H9 (cell line): ENCODE results near the gene CEMIP. TPM values are rescaled to one million over a fixed set of nuclear protein-coding genes. Genes with fewer than 3 reads are reported as not detected.

Experiments
- DNase-seq: peaks from one replicate; pipeline ENCODE4 v3.0.0-alpha.2; 2017
- H2AFZ ChIP-seq: one replicate; pipeline ENCODE4 v1.6.1; 2013; ENCODE audit warnings: mild to moderate bottlenecking, low read length, control low read depth, moderate library complexity
- H2AK5ac ChIP-seq: 2 replicates; pipeline ENCODE4 v1.6.1; 2013; ENCODE audit warnings: low read length, control low read depth, mixed read lengths; ENCODE audit not compliant: insufficient read length
- H2BK120ac ChIP-seq: one replicate; pipeline ENCODE4 v1.6.1; 2013; ENCODE audit warnings: low read depth, mild to moderate bottlenecking, low read length, control low read depth, inconsistent platforms; ENCODE audit not compliant: poor library complexity, severe bottlenecking
- H2BK12ac ChIP-seq: 2 replicates; pipeline ENCODE4 v1.6.1; 2013; ENCODE audit warnings: low read length, control low read depth, mixed read lengths, low read depth; ENCODE audit not compliant: insufficient read length
- H2BK15ac ChIP-seq: 2 replicates; pipeline ENCODE4 v1.6.1; 2013; ENCODE audit warnings: low read depth, low read length, control low read depth
- H2BK20ac ChIP-seq: one replicate; pipeline ENCODE4 v1.6.1; 2013; ENCODE audit warnings: low read depth, mild to moderate bottlenecking, low read length, control low read depth, inconsistent platforms; ENCODE audit not compliant: poor library complexity, severe bottlenecking
- H2BK5ac ChIP-seq: 2 replicates; pipeline ENCODE4 v1.6.1; 2013; ENCODE audit warnings: low read length, control low read depth, mixed read lengths; ENCODE audit not compliant: insufficient read length
- H3K14ac ChIP-seq: 2 replicates; pipeline ENCODE4 v1.6.1; 2013; ENCODE audit warnings: low read length, control low read depth; ENCODE audit not compliant: insufficient read depth
- H3K18ac ChIP-seq: 2 replicates; pipeline ENCODE4 v1.6.1; 2013; ENCODE audit warnings: low read depth, mild to moderate bottlenecking, mixed read lengths, low read length, control low read depth; ENCODE audit not compliant: insufficient read length
- H3K23ac ChIP-seq: 2 replicates; pipeline ENCODE4 v1.6.1; 2013; ENCODE audit warnings: low read length, control low read depth, mixed read lengths, low read depth; ENCODE audit not compliant: insufficient read length
- H3K23me2 ChIP-seq: 2 replicates; pipeline ENCODE4 v1.6.1; 2013; ENCODE audit warnings: low read depth, mild to moderate bottlenecking, mixed read lengths, low read length, control low read depth; ENCODE audit not compliant: insufficient read length, poor library complexity, severe bottlenecking
- H3K27ac ChIP-seq: 2 replicates; pipeline ENCODE4 v1.5.1; 2013; ENCODE audit warnings: low read length, control low read depth, mixed read lengths, low read depth; ENCODE audit not compliant: insufficient read length
- H3K27me3 ChIP-seq: 2 replicates; pipeline ENCODE4 v1.6.1; 2013; ENCODE audit warnings: low read length, control low read depth, inconsistent platforms; ENCODE audit not compliant: insufficient read depth
- H3K4ac ChIP-seq: 2 replicates; pipeline ENCODE4 v1.6.1; 2013; ENCODE audit warnings: low read depth, mild to moderate bottlenecking, control low read depth, inconsistent platforms, low read length, moderate library complexity
- H3K4me1 ChIP-seq: 2 replicates; pipeline ENCODE4 v1.6.1; 2013; ENCODE audit warnings: low read length, control low read depth, inconsistent platforms; ENCODE audit not compliant: insufficient read depth
- H3K4me2 ChIP-seq: 2 replicates; pipeline ENCODE4 v1.6.1; 2013; ENCODE audit warnings: low read length, control low read depth, mixed read lengths; ENCODE audit not compliant: insufficient read length, insufficient read depth
- H3K56ac ChIP-seq: 2 replicates; pipeline ENCODE4 v1.6.1; 2013; ENCODE audit warnings: low read depth, mild to moderate bottlenecking, mixed read lengths, low read length, control low read depth; ENCODE audit not compliant: insufficient read length
- H3K79me1 ChIP-seq: 2 replicates; pipeline ENCODE4 v1.6.1; 2013; ENCODE audit warnings: low read depth, mild to moderate bottlenecking, moderate library complexity, low read length, control low read depth, inconsistent platforms; ENCODE audit not compliant: insufficient read depth, poor library complexity, severe bottlenecking
- H3K79me2 ChIP-seq: 2 replicates; pipeline ENCODE4 v1.6.1; 2013; ENCODE audit warnings: low read length, control low read depth, inconsistent platforms; ENCODE audit not compliant: insufficient read depth
- H3K9ac ChIP-seq: 2 replicates; pipeline ENCODE4 v1.6.1; 2013; ENCODE audit warnings: low read length, control low read depth, mixed read lengths; ENCODE audit not compliant: insufficient read length; ENCODE audit errors: extremely low read depth
- H3K9me3 ChIP-seq: one replicate; pipeline ENCODE4 v1.6.1; 2013; ENCODE audit warnings: low read depth, low read length, inconsistent platforms; ENCODE audit not compliant: control insufficient read depth
- H3T11ph ChIP-seq: one replicate; pipeline ENCODE4 v1.6.1; 2013; ENCODE audit warnings: mild to moderate bottlenecking, low read length, control low read depth, inconsistent platforms
- H4K20me1 ChIP-seq: one replicate; pipeline ENCODE4 v1.6.1; 2013; ENCODE audit not compliant: control insufficient read depth, insufficient read length, insufficient read depth
- H4K5ac ChIP-seq: 2 replicates; pipeline ENCODE4 v1.6.1; 2013; ENCODE audit warnings: low read depth, mild to moderate bottlenecking, mixed read lengths, low read length, control low read depth; ENCODE audit not compliant: insufficient read length
- H4K8ac ChIP-seq: replicated peaks from 2 replicates; pipeline ENCODE4 v1.6.1; 2013; ENCODE audit warnings: low read length, control low read depth, mixed read lengths, low read depth; ENCODE audit not compliant: insufficient read length
- H4K91ac ChIP-seq: 2 replicates; pipeline ENCODE4 v1.6.1; 2013; ENCODE audit warnings: low read depth, mild to moderate bottlenecking, moderate library complexity, mixed read lengths, low read length, control low read depth; ENCODE audit not compliant: insufficient read length
- H3K27ac Mint-ChIP-seq, 3 experiments: 2 replicates in 2 of 3; 3 replicates in 1 of 3; pipeline ENCODE4 v1.8.0; 2020 to 2021; ENCODE audit warnings: mixed read lengths in 3 of 3, mild to moderate bottlenecking in 1 of 3, moderate library complexity in 1 of 3
- H3K27me3 Mint-ChIP-seq: 2 replicates; pipeline ENCODE4 v1.8.0; 2021; ENCODE audit warnings: low read depth, mild to moderate bottlenecking, moderate library complexity, mixed read lengths
- H3K36me3 Mint-ChIP-seq, 3 experiments: 2 replicates in 2 of 3; 3 replicates in 1 of 3; pipeline ENCODE4 v1.8.0; 2020 to 2021; ENCODE audit warnings: low read depth in 3 of 3, mixed read lengths in 3 of 3; ENCODE audit not compliant: insufficient read depth in 1 of 3
- H3K4me1 Mint-ChIP-seq, 2 experiments: 2 replicates each; pipeline ENCODE4 v1.8.0; 2020; ENCODE audit warnings: mixed read lengths in 2 of 2
- H3K4me3 Mint-ChIP-seq, 2 experiments: 2 replicates in 1 of 2; 3 replicates in 1 of 2; pipeline ENCODE4 v1.8.0; 2020 to 2021; ENCODE audit warnings: mild to moderate bottlenecking in 2 of 2, mixed read lengths in 2 of 2, moderate library complexity in 1 of 2
- H3K9me3 Mint-ChIP-seq, 2 experiments: 2 replicates in 1 of 2; 3 replicates in 1 of 2; pipeline ENCODE4 v1.8.0; 2020; ENCODE audit warnings: mild to moderate bottlenecking in 2 of 2, mixed read lengths in 2 of 2, moderate library complexity in 1 of 2
- WGBS: extraction: QIAGEN DNeasy Blood & Tissue Kit; methylation state at CpG from one replicate; pipeline ENCODE4 v1.1.7; 2013; ENCODE audit warnings: missing lambda C conversion rate, low lambda C conversion rate, mixed read lengths; ENCODE audit not compliant: insufficient read length; ENCODE audit errors: extremely low coverage; 5-methylcytosine and 5-hydroxymethylcytosine counted together
- total RNA-seq: library from RNA; stranded (reverse); gene quantifications from 2 replicates; pipeline ENCODE4 v1.2.1, GENCODE V29; 2021
- TF ChIP-seq, protein P1 (sequence below): fragments of 200-600 bp; sonication (generic); conservative IDR thresholded peaks from 3 replicates; pipeline ENCODE4 v1.8.0; 2021; ENCODE audit warnings: antibody characterized with exemption, mild to moderate bottlenecking

The CEMIP gene
- total RNA-seq, 1 experiment from 2014 or later, result 0.09 TPM

- Histone ChIP-seq H3K4me2 (no peak overlapping the region), H3K27ac (no peak overlapping the region), H3K79me1 (no peaks in the 10 kb centered on the region), H4K91ac (no peak overlapping the region), H3K79me2 (no peaks in the 10 kb centered on the region), H3K23ac (no peak overlapping the region), H2BK5ac (no peak overlapping the region), H2BK12ac (no peak overlapping the region), H3K56ac (no peak overlapping the region), H2BK20ac (no peak overlapping the region), H3K27me3 (no peaks in the 10 kb centered on the region), H2AK5ac (no peak overlapping the region), H3K18ac (no peak overlapping the region), H3K9ac (no peak overlapping the region), H3K23me2 (no peaks in the 10 kb centered on the region), H3K9me3 (no peaks in the 10 kb centered on the region), H2AFZ (no peak overlapping the region), H3K4me1 (no peaks in the 10 kb centered on the region; the same call in 1 of the 2 replicates), H4K8ac (no peak overlapping the region), H3K14ac (no peak overlapping the region), H3K4ac (no peak overlapping the region), H2BK120ac (no peak overlapping the region), H4K20me1 (no peaks in the 10 kb centered on the region), H2BK15ac (no peak overlapping the region), H4K5ac (no peak overlapping the region), H3T11ph (no peak overlapping the region)
- peaks cover 3% of the 10 kb centered on the region; the same call in 1 of the 2 replicates for H3K27me3 Mint-ChIP-seq
- no peak overlapping the region; a peak in 1 of 7 replicates for H3K27ac Mint-ChIP-seq
- DNase-seq, result no peak
- TF ChIP-seq, protein P1, sequence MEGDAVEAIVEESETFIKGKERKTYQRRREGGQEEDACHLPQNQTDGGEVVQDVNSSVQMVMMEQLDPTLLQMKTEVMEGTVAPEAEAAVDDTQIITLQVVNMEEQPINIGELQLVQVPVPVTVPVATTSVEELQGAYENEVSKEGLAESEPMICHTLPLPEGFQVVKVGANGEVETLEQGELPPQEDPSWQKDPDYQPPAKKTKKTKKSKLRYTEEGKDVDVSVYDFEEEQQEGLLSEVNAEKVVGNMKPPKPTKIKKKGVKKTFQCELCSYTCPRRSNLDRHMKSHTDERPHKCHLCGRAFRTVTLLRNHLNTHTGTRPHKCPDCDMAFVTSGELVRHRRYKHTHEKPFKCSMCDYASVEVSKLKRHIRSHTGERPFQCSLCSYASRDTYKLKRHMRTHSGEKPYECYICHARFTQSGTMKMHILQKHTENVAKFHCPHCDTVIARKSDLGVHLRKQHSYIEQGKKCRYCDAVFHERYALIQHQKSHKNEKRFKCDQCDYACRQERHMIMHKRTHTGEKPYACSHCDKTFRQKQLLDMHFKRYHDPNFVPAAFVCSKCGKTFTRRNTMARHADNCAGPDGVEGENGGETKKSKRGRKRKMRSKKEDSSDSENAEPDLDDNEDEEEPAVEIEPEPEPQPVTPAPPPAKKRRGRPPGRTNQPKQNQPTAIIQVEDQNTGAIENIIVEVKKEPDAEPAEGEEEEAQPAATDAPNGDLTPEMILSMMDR, result no peak
- no peaks in the 10 kb centered on the region for H3K9me3 Mint-ChIP-seq
- H3K4me1 Mint-ChIP-seq, result peaks cover 17 to 20% of the 10 kb centered on the region in 2 experiments
- H3K4me3 Mint-ChIP-seq, result no peak overlapping the region
- no peaks in the 10 kb centered on the region for H3K36me3 Mint-ChIP-seq
- no CpG with 5 or more reads among the region's 5 CpGs for WGBS
Observed at GRCh38 chr15:80918196-80918783, 139.1 kb downstream of the CEMIP start.
